GM19239 (cell line): ENCODE results near the gene BROX.
A peak's percentile ranks its signal among the peaks of the same experiment; 100 is the strongest.

Experiments
- DNase-seq: peaks from one replicate; pipeline ENCODE4 v3.0.0; 2011; ENCODE audit warnings: low spot score; ENCODE audit not compliant: insufficient read length
- FAIRE-seq: peaks from 2 replicates; lab custom pipeline; 2011; peaks lifted over from hg19 to GRCh38; lab: Jason Lieb, UNC

The BROX gene

DNA sequence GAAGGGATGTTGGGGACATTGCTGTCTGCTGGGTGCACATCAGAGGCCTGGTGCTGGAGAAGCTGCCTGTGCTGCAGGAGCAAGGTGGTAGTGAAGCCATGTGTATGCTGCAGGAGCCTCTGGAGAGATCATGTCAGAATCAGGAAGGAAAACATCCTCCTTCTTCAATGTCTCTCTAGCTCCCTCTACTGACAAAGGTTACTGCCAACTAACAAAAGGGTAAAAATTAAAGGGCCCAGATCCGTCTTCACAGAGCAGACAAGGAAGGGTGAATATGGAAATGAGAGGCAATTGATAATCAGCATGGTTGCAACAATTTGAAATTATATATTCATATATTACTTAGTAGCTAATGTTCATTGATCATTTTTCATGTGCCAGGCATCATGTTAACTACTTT is 56.8 kb downstream of the BROX start:
- FAIRE-seq, result no peak
- no peak for DNase-seq

DNA sequence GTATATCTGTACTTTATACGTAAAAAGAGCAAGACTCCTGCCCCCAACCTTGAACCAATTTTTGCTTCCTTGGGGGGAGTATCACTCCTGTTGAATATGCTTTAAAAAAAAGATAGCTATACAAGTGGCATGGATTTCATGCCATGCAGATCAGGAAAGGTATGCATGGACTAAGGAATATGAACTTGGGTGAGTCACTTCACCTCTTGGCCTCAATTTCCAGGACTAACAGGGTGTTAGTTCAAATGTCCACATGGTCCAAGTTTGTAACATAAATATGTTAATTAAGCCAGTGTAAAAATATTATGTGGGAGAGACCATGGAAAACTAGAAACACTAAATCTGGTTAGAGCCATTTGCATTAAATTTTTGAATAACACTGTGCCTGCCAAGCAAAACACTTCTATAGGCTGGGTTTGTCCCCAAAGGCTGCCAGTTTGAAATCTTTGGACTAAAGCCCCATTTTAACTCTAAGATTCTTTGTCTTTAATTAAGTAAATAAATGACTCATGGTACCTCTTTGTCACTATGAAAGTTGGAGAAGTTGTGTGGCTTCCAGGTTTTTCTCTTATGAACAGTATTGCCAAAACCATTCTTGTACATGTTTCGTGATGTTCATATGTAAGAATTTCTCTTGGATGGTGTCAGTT is 57.7 kb downstream of the BROX start:
- no peak for FAIRE-seq
- no peak for DNase-seq

GRCh38 chr1:222772996-222773379 is 60.6 kb downstream of the BROX start:
- FAIRE-seq (peak; percentile 87), DNase-seq (peak; percentile 5)

GRCh38 chr1:222777463-222777862 is 65.1 kb downstream of the BROX start:
- FAIRE-seq (no peak), DNase-seq (no peak)

DNA sequence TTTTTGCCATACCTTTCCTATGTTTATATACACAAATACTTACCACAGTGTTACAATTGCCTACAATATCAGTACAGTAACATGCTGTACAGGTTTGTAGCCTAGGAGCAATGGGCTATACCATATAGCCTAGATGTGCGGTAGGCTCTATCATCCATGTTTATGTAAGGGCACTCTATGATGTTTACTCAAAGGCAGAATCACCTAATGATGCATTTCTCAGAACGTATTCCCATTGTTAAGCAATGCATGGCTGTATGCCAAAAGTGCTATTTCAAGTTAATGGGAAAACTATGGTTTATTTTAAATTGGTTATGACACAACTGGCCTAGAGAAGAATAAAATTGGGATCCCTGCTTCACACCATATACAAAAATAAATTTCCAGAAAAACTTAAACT is 65.6 kb downstream of the BROX start:
- FAIRE-seq (no peak), DNase-seq (no peak)

- FAIRE-seq, result no peak
Observed at GRCh38 chr1:222781251-222781650, 68.9 kb downstream of the BROX start.

GRCh38 chr1:222783051-222783450 is 70.7 kb downstream of the BROX start:
- no peak for FAIRE-seq
- DNase-seq, result no peak

More at GRCh38 chr1:222781251-222781650, 68.9 kb downstream of the BROX start:
- DNase-seq, result no peak

GRCh38 chr1:222784371-222784770 is 72.0 kb downstream of the BROX start:
- FAIRE-seq, result no peak
- DNase-seq, result no peak
